GM23338 (cell line): ENCODE results near the gene POLR1A.

ENCODE experiments used
- EZH2 ChIP-seq: fragments of 200-600 bp; sonication (generic); IDR thresholded peaks from one replicate; pipeline ENCODE4 v1.8.0; 2017; ENCODE audit warnings: antibody characterized with exemption, mild to moderate bottlenecking, low read depth; ENCODE audit not compliant: unreplicated experiment
- EZH2phosphoT487 ChIP-seq: fragments of 200-600 bp; sonication (generic); IDR thresholded peaks from one replicate; pipeline ENCODE4 v1.8.1; 2018; ENCODE audit warnings: antibody characterized with exemption; ENCODE audit not compliant: unreplicated experiment
- POLR2AphosphoS5 ChIP-seq: IDR thresholded peaks from 2 replicates; pipeline ENCODE4 v1.6.1; 2016; ENCODE audit warnings: antibody characterized with exemption, low read depth
- STAT1 ChIP-seq: IDR thresholded peaks from one replicate; pipeline ENCODE4 v1.6.1; 2016; ENCODE audit warnings: antibody characterized with exemption; ENCODE audit not compliant: unreplicated experiment
- TF ChIP-seq, protein P1 (sequence below), 2 experiments: fragments of 200-600 bp in 1 of 2; sonication (generic) in 1 of 2; conservative IDR thresholded peaks; 2 replicates each; pipeline versions ENCODE4 v1.5.1 to v1.6.1; 2016 to 2017; ENCODE audit warnings: antibody characterized with exemption in 2 of 2, low read depth in 2 of 2, mild to moderate bottlenecking in 2 of 2, moderate library complexity in 1 of 2
- TF ChIP-seq, protein P2 (sequence below): IDR thresholded peaks from 2 replicates; pipeline ENCODE4 v1.6.1; 2016; ENCODE audit warnings: antibody characterized with exemption
- TF ChIP-seq, protein P3 (sequence below): IDR thresholded peaks from one replicate; pipeline ENCODE4 v1.6.1; 2018; ENCODE audit warnings: antibody characterized with exemption; ENCODE audit not compliant: unreplicated experiment

DNA sequence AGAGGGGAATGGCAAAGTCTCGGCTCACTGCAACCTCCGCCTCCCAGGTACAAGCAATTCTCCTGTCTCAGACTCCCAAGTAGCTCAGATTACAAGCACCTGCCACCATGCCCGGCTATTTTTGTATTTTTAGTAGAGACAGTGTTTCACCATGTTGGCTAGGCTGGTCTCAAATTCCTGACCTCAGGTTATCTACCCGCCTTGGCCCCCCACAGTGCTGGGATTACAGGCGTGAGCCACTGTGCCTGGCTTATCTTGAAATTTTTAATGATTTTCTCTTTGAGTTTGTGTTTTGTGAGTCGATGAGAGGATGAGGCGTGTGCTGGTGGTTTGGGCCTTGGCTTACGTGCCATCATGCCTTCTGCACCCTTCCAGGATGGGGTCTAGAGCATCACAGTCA, 115.6 kb downstream of the POLR1A start:
- TF ChIP-seq EZH2, result no peak
- no peak for TF ChIP-seq POLR2AphosphoS5
- TF ChIP-seq, protein P1, sequence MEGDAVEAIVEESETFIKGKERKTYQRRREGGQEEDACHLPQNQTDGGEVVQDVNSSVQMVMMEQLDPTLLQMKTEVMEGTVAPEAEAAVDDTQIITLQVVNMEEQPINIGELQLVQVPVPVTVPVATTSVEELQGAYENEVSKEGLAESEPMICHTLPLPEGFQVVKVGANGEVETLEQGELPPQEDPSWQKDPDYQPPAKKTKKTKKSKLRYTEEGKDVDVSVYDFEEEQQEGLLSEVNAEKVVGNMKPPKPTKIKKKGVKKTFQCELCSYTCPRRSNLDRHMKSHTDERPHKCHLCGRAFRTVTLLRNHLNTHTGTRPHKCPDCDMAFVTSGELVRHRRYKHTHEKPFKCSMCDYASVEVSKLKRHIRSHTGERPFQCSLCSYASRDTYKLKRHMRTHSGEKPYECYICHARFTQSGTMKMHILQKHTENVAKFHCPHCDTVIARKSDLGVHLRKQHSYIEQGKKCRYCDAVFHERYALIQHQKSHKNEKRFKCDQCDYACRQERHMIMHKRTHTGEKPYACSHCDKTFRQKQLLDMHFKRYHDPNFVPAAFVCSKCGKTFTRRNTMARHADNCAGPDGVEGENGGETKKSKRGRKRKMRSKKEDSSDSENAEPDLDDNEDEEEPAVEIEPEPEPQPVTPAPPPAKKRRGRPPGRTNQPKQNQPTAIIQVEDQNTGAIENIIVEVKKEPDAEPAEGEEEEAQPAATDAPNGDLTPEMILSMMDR (conservative IDR thresholded peaks at IDR 0.05; ENCODE audit: low read depth in 2 of 2), result no peak
- no peak for TF ChIP-seq EZH2phosphoT487
- no peak for TF ChIP-seq STAT1
- TF ChIP-seq, protein P2, sequence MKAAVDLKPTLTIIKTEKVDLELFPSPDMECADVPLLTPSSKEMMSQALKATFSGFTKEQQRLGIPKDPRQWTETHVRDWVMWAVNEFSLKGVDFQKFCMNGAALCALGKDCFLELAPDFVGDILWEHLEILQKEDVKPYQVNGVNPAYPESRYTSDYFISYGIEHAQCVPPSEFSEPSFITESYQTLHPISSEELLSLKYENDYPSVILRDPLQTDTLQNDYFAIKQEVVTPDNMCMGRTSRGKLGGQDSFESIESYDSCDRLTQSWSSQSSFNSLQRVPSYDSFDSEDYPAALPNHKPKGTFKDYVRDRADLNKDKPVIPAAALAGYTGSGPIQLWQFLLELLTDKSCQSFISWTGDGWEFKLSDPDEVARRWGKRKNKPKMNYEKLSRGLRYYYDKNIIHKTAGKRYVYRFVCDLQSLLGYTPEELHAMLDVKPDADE, result no peak
- TF ChIP-seq, protein P3, sequence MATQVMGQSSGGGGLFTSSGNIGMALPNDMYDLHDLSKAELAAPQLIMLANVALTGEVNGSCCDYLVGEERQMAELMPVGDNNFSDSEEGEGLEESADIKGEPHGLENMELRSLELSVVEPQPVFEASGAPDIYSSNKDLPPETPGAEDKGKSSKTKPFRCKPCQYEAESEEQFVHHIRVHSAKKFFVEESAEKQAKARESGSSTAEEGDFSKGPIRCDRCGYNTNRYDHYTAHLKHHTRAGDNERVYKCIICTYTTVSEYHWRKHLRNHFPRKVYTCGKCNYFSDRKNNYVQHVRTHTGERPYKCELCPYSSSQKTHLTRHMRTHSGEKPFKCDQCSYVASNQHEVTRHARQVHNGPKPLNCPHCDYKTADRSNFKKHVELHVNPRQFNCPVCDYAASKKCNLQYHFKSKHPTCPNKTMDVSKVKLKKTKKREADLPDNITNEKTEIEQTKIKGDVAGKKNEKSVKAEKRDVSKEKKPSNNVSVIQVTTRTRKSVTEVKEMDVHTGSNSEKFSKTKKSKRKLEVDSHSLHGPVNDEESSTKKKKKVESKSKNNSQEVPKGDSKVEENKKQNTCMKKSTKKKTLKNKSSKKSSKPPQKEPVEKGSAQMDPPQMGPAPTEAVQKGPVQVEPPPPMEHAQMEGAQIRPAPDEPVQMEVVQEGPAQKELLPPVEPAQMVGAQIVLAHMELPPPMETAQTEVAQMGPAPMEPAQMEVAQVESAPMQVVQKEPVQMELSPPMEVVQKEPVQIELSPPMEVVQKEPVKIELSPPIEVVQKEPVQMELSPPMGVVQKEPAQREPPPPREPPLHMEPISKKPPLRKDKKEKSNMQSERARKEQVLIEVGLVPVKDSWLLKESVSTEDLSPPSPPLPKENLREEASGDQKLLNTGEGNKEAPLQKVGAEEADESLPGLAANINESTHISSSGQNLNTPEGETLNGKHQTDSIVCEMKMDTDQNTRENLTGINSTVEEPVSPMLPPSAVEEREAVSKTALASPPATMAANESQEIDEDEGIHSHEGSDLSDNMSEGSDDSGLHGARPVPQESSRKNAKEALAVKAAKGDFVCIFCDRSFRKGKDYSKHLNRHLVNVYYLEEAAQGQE, result no peak
